Tibial artery (tissue), 4 donors: ENCODE data around the gene GBF1.

Experiments
- DNase-seq, 2 donors: peaks; one replicate each; pipeline ENCODE4 v3.0.0-alpha.2; 2019
- H3K27ac ChIP-seq, 2 donors: fragments of 200-600 bp; sonication (generic) in 1 of 2; 1 replicate in 1 of 2; 2 replicates in 1 of 2; pipeline ENCODE4 v1.5.1; 2018 to 2019; ENCODE audit warnings: mild to moderate bottlenecking in 1 of 2
- H3K27me3 ChIP-seq, 2 donors: fragments of 200-600 bp; sonication (generic) in 1 of 2; one replicate each; pipeline versions ENCODE4 v1.5.1 to v1.6.0; 2016 to 2019
- H3K36me3 ChIP-seq, 3 donors: fragments of 200-600 bp; sonication (generic) in 2 of 3; one replicate each; pipeline ENCODE4 v1.5.1; 2016 to 2019; ENCODE audit warnings: mild to moderate bottlenecking in 2 of 3
- H3K4me1 ChIP-seq, 4 donors: fragments of 200-600 bp; sonication (generic) in 2 of 4; 1 replicate in 3 of 4; 2 replicates in 1 of 4; pipeline ENCODE4 v1.5.1; 2016 to 2019
- H3K4me3 ChIP-seq, 2 donors: fragments of 200-600 bp; sonication (generic) in 1 of 2; 1 replicate in 1 of 2; 2 replicates in 1 of 2; pipeline ENCODE4 v1.5.1; 2018 to 2019; ENCODE audit warnings: mild to moderate bottlenecking in 2 of 2
- H3K9me3 ChIP-seq, 3 donors: fragments of 200-600 bp; sonication (generic) in 1 of 3; one replicate each; pipeline ENCODE4 v1.5.1; 2016 to 2019
- intact Hi-C: fragments of 100-400 bp; cut with DNase I; formaldehyde crosslinking; loops from one replicate; pipeline ENCODE4 v1.15.0; 2023; ENCODE audit warnings: low total_unique reads
- TF ChIP-seq, protein P1 (sequence below), 2 experiments: fragments of 200-600 bp in 1 of 2; fragments of 450-650 bp in 1 of 2; IDR thresholded peaks; one replicate each; pipeline ENCODE4 v1.5.1; 2017 to 2019; ENCODE audit warnings: antibody characterized with exemption in 2 of 2, mild to moderate bottlenecking in 1 of 2, moderate library complexity in 1 of 2

The GBF1 gene

DNA sequence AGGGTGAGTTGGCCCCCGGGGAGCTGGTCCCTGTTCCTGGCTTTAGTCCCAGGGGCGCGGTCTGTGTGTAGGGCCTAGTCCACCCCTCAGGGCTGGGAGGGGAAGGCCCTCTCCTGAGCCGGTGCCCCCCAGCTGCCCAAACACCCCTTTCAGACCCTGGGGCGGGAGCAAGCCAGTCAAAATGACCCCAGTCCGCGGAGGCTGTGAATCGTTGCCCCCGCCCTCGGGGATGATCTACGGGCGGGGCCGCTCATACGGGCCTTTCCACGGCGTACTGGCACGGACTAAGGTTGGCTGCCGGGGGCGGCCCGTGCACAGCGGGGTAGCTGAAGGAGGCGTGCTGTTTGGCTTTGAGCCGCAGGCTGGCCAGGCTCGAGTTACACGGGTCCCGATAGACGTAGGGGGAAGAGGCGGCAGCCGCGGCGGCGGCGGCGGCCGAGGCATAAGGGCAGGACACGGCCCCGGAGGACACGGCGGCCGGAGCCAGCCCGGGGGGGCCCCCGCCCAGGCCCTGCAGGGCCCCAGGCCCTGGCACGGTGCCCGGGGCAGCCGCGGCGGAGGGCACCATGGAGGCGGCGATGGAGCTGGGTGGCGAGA, 15.0 kb upstream of the GBF1 start:
- Histone ChIP-seq H3K4me3 (peak overlapping the region; percentile 30 to 48), H3K9me3 (no peaks in the 10 kb centered on the region), H3K36me3 (no peaks in the 10 kb centered on the region), H3K27me3 (peaks cover 3 to 70% of the 10 kb centered on the region in 2 donors), H3K27ac (no peak overlapping the region), H3K4me1 (peaks cover 0 to 37% (median 35%) of the 10 kb centered on the region in 4 donors)
- DNase-seq: no peak
- intact Hi-C loops: no loop called here
- TF ChIP-seq, protein P1, sequence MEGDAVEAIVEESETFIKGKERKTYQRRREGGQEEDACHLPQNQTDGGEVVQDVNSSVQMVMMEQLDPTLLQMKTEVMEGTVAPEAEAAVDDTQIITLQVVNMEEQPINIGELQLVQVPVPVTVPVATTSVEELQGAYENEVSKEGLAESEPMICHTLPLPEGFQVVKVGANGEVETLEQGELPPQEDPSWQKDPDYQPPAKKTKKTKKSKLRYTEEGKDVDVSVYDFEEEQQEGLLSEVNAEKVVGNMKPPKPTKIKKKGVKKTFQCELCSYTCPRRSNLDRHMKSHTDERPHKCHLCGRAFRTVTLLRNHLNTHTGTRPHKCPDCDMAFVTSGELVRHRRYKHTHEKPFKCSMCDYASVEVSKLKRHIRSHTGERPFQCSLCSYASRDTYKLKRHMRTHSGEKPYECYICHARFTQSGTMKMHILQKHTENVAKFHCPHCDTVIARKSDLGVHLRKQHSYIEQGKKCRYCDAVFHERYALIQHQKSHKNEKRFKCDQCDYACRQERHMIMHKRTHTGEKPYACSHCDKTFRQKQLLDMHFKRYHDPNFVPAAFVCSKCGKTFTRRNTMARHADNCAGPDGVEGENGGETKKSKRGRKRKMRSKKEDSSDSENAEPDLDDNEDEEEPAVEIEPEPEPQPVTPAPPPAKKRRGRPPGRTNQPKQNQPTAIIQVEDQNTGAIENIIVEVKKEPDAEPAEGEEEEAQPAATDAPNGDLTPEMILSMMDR (IDR thresholded peaks at IDR 0.05): no peak

- no peak for DNase-seq
- Histone ChIP-seq H3K4me3 (peak overlapping the region; percentile 30 to 48), H3K36me3 (no peaks in the 10 kb centered on the region), H3K27me3 (peaks cover 3 to 70% of the 10 kb centered on the region in 2 donors), H3K27ac (no peak overlapping the region), H3K4me1 (peaks cover 0 to 31% (median 30%) of the 10 kb centered on the region in 4 donors), H3K9me3 (no peaks in the 10 kb centered on the region)
- intact Hi-C loops: no loop called here
- TF ChIP-seq, protein P1 (IDR thresholded peaks at IDR 0.05): no peak
Measured at GRCh38 chr10:102230861-102231356, 14.4 kb upstream of the GBF1 start.

DNA sequence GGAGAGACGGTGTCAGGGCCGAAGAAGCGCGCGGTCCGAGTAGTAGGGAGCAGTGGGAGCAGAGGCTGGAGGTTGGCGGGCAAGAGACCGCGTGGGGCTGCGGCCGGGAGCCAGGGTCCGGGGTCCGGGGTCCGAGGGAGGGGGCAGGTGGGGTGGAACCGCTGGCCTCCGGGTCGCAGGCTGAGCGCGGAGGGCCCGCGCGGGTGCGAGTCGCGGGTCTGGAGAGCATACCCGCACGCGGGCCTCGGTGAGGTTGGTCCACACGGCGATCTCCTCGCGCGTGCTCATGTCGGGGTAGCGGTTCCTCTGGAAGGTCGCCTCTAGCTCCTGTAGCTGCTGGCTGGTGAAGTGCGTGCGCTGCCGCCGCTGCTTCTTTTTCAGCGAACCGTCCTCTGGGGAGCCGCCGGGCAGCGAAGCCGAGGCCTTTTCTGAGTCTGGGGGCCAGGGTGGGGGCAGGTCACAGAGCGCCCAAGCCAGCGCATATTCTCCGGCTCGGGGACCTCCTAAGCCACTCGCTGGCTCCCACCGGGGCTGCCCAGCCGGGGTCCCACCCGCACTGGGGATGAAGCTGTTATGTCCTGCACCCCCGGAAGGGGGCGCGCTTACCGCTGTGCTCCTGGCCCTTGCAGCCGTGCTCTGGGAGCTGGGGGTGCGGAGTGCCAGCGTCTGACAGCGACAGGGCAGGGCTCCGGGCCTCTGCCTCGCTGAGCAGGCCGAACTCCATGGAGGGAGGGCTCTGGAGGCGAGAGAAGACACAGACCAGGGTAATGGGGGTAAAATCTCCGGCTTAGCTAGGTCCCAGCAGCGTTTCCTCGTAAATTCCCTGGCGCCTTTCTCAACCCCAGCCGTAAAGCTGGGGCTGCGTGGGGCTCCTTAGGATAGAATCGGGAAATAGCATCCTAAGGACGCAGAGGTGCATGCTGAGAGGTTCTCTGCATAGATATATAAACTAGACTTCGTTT, 13.7 kb upstream of the GBF1 start:
- H3K36me3 ChIP-seq: no peaks in the 10 kb centered on the region
- H3K27ac ChIP-seq: no peak overlapping the region
- peak overlapping the region; percentile 30 to 48 for H3K4me3 ChIP-seq
- intact Hi-C loops: no loop called here
- H3K9me3 ChIP-seq: no peaks in the 10 kb centered on the region
- H3K27me3 ChIP-seq: peaks cover 3 to 73% of the 10 kb centered on the region in 2 donors
- H3K4me1 ChIP-seq: peaks cover 0 to 24% (median 23%) of the 10 kb centered on the region in 4 donors
- TF ChIP-seq, protein P1 (IDR thresholded peaks at IDR 0.05): peak; percentile 35 to 36
- no peak for DNase-seq

GRCh38 chr10:102233997-102234396, 11.3 kb upstream of the GBF1 start:
- H3K4me1 ChIP-seq: peaks cover 0 to 22% (median 20%) of the 10 kb centered on the region in 4 donors
- no peaks in the 10 kb centered on the region for H3K36me3 ChIP-seq
- no peak for DNase-seq
- intact Hi-C loops: no loop called here
- TF ChIP-seq, protein P1 (IDR thresholded peaks at IDR 0.05): no peak
- H3K4me3 ChIP-seq: no peak overlapping the region
- H3K27ac ChIP-seq: no peak overlapping the region
- no peaks in the 10 kb centered on the region for H3K9me3 ChIP-seq
- peaks cover 3 to 60% of the 10 kb centered on the region in 2 donors for H3K27me3 ChIP-seq

- no peak overlapping the region for H3K27ac ChIP-seq
- H3K36me3 ChIP-seq: no peaks in the 10 kb centered on the region
- H3K4me1 ChIP-seq: peaks cover 0 to 19% (median 18%) of the 10 kb centered on the region in 4 donors
- DNase-seq: no peak
- H3K9me3 ChIP-seq: no peaks in the 10 kb centered on the region
- H3K4me3 ChIP-seq: no peak overlapping the region
- H3K27me3 ChIP-seq: peaks cover 3 to 54% of the 10 kb centered on the region in 2 donors
- intact Hi-C loops: no loop called here
- TF ChIP-seq, protein P1 (IDR thresholded peaks at IDR 0.05): no peak
Measured at GRCh38 chr10:102234888-102235597, 10.3 kb upstream of the GBF1 start.
